Activated gamma-delta T cell treated with Interleukin-2 at 50 U/mL for 16 hours (primary cell): ENCODE measurements around the gene NEURL1.
A peak's percentile ranks its signal among the peaks of the same experiment; 100 is the strongest.

Experiments used
- DNase-seq: peaks from one replicate; pipeline ENCODE4 v3.0.0-alpha.2; 2020

NEURL1 gene

DNA sequence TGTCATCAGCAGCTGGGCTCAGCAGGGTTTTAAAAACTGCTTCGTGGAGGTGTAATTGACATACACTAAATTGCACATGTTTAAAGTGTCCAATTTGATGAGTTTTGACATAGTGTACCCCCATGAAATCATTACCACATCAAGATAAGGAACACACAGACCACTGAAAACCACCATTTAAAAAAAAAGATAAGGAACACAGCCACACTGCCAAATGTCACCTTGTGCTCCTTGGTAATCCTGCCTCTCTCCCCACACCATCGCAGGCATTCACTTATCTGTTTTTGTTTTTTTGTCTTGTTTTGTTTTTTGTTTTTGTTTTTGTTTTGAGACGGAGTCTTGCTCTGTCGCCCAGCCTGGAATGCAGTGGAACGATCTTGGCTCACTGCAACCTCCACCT, 75.0 kb downstream of the NEURL1 start:
- no peak for DNase-seq

DNA sequence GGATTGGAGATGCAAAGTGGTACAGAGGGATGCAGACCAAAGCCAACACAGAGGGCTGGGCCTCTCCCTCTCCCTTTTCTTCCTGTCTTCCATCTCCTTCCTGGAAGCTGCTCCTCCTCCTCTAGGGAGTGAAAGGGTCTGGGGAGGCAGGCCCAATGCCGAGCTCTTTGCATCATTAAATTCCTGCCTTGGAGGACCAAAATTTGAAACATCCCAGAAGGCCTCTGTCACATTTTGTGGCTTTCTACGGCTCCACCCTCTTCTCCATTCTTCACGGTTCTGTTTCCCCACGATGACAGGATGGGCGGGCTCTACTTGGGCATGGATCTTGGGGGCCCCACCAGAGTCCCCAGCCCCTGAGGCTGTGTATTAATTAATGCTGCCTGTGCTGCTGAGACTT, 76.4 kb downstream of the NEURL1 start:
- no peak for DNase-seq

DNA sequence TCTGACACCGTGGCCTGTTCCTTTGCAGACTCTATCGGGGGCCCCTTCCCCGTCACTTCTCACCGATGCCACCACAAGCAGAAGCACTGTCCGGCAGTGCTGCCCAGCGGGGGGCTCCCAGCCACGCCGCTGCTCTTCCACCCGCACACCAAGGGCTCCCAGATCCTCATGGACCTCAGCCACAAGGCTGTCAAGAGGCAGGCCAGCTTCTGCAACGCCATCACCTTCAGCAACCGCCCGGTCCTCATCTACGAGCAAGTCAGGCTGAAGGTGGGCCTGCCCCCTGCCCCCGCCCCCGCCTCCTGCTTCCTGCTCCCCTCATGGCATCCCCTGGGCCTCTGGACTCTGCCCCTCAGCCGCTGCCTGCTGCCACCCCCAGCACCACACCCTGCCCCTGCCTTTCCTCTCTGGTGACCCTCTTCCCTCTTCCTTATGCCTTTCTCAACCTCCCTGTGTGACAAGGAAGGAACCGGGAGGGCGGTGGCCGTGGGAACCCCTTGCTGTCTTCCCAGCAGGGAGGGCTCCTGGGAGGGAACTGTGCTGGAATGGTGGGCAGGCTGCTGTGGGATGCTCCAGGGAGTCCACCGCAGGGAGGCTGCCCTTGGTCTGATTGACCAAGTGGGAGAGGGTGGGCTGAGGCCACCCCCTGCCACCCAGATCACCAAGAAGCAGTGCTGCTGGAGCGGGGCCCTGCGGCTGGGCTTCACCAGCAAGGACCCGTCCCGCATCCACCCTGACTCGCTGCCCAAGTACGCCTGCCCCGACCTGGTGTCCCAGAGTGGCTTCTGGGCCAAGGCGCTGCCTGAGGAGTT, 77.5 kb downstream of the NEURL1 start:
- DNase-seq: no peak

DNA sequence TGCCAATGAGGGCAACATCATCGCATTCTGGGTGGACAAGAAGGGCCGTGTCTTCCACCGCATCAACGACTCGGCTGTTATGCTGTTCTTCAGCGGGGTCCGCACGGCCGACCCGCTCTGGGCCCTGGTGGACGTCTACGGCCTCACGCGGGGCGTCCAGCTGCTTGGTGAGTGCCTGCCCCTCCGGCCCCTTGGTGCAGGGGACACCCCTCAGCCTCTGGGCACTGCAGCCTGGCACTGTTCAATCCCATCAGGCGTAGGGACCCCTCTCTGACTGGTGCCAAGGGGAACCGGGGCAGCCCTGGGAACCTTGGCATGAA, 78.1 kb downstream of the NEURL1 start:
- no peak for DNase-seq

DNA sequence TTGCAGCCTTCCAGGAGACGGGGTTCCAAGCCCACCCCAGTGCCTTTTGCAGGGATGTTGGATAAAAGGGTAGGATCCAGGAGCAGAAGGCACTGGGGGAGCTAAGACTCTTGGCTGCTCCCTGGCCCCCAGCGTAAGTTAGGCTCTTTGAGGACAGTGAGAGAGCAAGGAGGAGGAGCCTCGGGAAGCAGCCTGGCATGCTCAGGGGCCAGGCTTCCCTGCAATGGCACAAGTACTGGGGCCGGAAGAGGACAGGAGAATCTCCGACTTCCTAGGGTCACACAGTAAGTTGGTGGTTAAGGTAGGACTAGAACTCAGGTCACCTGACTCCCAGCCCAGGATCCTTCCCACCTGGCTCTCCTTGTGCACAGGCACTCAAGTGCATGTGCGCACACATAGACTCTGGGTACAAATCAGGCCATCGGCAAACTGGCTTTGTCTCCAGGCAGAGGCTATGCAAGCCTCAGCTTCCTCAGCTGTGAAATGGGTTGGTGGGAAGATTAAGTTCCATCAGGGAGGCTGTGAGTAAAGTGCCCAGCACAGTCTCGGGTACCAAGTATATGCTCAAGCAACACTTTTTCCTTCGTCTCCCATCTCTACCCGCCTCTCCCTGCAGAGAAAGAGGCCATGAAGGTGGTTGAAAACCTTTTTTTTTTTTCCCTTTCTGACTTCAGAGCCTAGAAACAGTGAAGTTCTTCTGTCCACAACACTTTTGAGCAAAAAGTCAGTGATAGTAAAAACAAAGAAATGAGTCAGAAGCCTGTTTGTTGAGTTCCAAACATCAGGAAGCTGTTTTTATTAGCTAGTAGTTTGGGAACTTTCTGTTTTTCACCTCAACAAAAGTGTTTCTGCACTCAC, 79.1 kb downstream of the NEURL1 start:
- no peak for DNase-seq

DNA sequence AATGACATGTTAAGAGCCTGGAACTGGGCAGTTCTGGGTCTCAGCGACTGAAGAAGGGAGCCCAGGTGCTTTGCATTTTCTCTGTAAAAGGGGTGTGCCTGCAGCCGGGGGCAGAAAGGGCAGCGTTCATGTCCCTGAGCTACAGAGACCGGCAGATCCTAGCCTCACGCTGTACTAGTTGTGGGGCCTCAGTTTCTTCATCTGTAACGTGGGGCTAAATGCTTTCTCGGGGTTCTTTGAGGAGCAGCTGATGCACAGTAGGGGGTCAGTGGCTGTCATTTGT, 79.6 kb downstream of the NEURL1 start:
- DNase-seq: no peak

DNA sequence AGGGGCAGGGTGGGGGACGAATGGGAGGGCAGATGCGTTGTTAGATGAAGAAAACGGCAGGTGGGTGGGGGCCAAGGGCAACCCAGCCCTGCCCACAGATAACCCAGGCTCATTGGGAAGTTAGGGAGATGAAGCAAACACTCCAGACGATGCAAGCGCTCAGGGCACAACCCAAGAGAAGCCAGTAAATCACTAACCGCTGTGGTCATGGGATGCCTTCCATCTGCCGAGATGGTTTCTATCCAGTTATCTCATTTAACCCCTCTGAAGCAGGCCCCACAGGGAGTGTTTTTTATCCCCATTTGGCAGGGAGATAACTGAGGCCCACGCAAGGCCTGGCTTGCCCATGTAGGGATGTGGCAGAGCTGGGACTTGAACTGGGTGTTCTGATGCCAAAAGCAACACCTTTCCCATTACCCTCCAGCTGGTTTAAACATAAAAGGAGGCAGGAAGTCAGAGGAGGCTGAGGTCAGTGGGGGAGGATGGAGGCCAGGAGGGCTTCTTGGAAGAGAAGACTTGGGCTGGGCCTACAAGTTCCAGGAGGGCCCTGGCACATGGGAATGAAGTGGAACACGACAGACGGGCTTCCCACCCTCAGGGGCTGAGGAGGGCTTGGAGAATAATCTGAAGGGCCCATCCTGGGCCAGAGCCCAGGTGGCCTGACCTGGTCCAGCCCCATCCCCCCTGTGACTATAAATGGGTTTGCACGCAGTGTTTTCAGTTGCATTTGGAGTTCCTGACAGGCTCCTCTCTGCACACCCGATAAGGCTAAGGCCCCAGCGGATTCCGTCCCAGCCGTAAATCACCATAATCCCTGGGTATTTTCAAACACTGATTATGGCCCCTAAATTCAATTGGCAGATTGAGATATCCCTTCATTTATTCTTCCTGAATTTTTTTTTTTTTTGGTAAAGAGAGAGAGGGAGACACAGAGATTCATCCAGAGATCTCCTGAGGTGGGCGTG, 80.9 kb downstream of the NEURL1 start:
- DNase-seq: no peak

DNA sequence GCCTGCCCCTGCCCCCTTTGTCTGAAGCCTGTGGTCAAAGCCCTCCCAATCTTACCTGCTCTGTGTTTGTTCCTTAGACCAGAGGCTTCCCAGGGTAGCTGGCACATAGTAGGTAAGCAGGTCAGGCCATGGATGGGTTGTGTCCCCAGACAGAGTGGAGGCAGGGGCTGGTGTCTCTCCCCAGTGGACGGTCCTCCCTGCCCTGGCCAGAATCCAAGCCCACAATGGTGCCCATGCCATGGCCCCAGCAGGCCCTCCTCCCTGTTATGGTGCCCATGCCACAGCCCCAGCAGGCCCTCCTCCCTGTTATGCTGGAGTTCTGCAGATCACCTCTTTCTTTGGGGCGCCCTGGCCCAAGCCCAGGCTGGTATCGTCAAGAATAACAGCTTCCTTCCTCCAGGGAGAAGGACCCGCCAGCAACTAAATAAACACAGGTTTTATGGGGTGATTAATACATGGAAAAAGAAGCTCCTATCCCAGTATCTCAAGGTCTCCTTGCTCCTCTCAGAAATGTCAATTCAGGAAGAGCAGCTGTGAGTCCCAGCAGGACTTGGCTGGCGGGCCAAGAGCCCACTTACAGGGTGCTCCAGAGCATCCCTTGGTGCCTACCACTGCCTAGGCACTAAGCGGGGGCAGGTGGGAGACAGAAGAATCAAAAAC, 82.0 kb downstream of the NEURL1 start:
- no peak for DNase-seq

DNA sequence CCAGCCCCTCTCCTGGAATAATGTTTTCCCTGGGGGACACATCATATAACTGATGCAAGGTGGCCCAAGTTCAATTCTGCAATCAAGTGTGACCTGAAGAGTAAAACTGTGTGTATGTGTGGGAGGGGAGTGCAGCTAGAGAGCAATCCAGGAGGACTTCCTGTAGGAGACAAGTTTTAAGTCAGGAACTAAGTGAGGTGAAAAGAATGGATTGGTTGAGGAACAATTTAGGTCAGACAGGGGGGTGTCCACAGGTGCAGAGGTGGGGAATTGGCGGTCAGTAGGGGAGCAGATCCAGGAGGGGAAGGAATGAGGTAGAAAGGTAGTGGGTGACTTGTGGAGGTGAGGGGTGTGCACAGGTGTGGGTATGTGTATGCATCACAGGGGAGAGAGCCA, 82.6 kb downstream of the NEURL1 start:
- no peak for DNase-seq

DNA sequence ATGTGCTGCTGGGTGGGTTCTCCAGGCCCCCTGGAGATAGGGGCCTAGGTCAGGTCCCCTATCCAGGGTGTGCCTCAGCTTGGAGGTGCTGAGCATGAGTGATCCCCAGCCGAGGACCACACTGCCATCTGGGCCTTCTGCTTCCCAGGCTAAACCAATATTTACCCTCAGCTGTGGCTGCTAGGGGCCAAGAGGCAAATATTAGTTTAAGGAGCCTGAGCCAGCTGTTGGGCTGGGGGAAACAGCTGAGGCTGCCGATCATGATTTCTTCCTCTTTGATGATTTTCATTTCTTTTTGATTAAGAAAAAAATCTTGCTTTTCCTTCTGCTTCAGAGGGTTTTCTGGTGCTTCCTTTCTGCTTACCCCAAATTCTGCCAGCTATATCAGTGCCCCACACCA, 83.4 kb downstream of the NEURL1 start:
- no peak for DNase-seq

DNA sequence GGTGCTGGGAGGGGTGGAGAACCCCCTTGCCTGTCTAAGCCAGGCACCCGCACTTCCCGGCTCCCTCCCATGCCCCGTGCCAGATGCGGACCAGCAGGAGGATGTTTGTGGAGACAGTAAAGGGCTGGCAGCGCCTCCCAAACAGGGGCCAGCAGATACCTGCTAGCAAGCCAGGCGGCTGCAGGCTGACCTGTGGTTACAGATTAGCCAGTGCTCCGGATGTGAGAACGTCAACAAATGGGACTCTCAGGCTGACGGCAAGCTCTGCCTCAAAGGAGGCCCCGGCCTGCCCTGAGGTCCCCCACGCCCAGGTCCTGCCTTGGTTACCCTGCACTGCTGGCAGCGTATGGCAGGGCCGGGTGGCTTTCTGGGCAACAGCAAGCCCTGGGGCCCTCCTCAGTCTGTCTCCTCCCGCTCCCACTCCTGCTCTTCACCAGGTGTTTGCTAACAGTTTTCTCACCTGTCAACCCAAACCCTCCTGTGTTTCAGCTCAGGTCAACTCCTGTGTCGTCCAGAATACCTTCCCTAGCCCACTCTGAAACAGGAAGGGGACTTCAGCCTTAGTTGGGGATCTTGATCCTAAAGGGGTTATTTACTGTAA, 85.4 kb downstream of the NEURL1 start:
- DNase-seq: no peak

DNA sequence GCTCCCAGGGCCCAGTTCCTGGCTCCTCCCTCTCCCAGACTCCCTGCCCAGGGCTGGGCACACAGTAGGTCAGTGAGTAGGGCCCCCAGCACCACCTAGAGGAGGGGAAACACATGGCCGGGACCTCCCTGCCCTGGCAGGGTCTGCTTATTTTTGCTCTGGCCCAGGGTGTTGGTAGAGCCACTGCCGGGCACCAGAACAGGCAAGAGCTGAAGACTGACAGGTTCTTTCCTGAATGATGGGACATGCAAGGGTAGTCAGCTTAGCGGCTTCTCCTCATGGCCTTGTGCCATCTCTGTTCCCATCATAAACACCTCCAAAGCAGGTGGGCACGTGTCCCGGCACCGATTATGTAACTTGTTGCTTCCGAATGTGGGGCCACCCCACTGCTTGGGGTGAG, 86.5 kb downstream of the NEURL1 start:
- no peak for DNase-seq

DNA sequence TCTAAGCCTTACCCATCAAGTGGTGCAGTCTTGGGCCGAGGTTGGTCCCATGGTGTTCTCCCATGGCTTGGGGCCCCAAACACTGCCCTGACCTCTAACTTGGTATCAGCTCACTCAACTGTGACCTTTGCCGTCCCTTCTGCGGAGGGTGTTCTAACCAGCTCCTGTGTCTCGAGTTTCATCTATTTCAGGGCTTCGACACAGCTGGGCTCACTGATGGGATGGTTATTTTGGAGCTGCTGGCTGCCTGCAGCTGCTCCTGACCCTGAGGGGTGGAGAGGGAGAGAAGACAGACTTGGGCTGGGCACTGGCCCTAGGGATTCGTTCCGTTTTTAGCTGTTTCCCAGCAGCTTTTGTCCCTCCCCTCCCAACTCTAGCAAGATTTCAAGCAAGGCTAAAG, 86.9 kb downstream of the NEURL1 start:
- no peak for DNase-seq

DNA sequence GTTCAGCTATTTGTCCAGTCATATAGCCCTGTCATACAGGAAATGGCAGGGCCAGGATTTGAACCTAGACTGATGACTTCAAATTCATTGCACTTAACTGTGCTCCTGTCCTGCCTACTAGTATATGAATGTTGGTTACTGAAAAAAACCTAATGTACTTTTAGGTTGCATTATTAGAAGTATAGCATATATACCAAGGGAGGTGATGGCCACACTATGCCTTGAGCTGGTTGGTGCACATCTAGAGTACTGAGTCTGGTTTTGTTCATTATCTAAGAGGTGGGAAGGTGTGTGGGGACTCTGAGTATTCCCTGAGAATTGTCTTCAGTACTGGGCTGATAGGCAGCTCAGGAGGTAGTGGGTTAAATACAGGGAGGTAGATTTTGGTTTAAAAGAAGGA, 88.0 kb downstream of the NEURL1 start:
- DNase-seq: no peak

DNA sequence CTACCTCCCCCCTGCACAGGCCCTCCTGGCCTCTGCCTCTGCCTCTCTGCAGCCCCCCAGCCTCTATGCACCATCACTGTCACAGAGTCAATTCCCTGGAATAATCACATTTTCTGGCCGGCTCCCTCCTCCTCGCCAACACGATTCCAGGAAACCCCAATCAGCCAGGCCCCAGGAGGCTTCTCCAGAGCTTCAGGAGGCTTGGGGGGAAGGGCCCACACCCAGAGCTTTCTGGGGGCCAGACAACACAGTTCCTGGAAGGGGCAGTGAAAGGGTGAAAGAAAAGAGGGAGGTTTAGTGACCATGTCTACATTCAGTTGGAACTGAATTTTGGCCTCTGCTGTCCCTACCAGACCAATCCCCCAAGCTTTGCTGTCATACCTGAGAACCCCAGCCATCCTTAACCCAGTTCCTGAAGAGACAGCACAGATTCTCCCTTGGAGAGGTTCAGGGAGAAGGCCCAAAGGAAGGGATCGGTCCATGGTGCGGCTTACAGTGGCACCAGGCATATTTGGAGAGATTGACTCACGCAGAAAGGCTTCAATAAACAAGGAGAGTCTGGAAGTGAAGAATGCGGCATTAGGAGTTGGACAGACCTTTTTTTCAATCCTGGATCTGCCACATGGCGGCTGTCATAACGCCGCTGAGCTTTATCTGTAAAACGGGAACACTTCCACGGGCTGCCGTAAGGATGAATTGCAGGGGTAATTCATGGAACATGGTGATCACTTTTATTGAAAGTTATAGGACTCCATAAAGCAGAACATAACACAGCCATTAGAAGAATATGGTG, 89.0 kb downstream of the NEURL1 start:
- no peak for DNase-seq

DNA sequence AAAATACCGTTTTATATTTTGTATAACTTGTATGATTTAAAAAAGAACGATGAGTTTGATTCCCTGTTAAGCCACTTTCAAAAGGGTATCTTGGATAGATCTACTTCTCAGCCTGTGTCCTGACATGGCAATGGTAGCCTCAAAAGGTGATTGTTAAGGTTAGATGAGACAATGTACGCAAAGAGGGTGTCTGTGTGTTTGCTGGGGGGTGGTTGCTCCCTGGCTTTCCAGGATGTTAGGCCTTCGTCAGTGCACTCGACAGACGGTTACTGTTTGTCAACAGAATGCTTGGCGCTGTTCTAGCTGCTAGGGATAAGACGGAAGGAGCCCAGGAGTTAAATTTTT, 90.3 kb downstream of the NEURL1 start:
- no peak for DNase-seq

DNA sequence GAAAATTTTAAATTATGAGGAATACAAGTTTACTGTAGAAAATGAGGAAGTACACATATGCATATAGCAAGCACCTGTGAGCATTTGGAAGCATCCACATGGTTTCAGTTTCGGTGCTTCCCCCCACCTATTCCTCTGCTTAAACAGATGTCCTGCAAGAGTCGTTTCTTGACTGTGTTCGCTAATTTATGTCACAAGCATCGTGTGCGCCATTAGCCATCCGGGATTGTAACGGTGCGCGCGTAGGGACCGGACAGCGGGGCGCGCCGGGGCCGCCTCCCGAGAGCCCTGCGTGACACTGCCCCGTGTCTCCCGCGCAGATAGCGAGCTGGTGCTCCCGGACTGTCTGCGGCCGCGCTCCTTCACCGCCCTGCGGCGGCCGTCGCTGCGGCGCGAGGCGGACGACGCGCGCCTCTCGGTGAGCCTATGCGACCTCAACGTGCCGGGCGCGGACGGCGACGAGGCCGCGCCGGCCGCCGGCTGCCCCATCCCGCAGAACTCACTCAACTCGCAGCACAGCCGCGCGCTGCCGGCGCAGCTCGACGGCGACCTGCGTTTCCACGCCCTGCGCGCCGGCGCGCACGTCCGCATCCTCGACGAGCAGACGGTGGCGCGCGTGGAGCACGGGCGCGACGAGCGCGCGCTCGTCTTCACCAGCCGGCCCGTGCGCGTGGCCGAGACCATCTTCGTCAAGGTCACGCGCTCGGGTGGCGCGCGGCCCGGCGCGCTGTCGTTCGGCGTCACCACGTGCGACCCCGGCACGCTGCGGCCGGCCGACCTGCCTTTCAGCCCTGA, 90.9 kb downstream of the NEURL1 start:
- DNase-seq: peak; percentile 57

DNA sequence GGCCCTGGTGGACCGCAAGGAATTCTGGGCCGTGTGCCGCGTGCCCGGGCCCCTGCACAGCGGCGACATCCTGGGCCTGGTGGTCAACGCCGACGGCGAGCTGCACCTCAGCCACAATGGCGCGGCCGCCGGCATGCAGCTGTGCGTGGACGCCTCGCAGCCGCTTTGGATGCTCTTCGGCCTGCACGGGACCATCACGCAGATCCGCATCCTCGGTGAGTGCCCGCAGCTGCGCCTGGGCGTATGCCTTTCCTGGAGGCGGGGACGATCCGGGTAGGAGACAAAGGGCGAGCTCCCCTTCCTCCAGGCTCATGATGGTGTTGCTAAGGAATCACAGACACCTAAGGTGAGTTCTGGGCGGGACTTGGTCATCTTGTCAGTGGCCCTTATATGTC, 91.5 kb downstream of the NEURL1 start:
- no peak for DNase-seq

DNA sequence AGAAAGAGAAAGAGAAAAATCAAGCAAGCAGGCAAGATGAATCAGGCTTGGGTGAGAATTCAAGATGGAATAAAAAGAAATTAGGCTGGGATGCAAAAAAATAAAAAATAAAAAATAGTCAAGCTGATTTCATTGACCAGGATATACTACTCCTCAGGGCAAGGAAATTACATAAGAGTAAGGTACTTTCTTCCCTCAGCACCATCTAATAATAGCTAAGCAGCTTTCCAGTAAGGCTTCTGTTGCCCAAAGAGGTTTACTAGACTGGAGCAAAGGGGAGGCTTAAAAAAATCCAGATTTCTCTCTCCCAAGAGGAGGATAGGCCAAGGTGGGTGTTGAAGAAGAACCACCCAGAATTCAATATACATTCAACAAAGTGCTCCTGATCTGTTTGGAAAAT, 93.6 kb downstream of the NEURL1 start:
- DNase-seq: no peak

DNA sequence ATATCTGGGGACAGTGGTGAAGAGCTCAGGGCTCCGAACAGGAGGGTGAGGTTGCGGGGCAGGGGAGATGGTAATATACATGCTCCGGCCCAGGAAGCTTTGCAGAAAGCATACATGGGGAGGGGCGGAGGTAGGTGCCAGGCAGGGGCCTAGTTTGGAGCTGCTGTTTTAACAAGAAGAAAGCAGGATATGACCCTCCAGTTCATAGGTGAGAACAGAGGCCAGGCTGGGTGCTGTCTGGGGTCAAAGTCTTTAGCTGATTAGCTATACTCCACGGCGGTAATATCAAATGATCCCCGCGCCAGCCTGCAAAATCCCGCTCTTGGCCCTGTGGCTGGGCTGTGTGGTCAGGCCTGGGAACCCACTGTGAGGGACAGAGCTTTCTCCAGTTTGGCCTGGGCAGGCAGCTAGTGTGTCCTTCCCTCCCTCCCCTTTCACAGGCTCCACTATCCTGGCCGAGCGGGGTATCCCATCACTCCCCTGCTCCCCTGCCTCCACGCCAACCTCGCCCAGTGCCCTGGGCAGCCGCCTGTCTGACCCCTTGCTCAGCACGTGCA, 95.6 kb downstream of the NEURL1 start:
- no peak for DNase-seq

DNA sequence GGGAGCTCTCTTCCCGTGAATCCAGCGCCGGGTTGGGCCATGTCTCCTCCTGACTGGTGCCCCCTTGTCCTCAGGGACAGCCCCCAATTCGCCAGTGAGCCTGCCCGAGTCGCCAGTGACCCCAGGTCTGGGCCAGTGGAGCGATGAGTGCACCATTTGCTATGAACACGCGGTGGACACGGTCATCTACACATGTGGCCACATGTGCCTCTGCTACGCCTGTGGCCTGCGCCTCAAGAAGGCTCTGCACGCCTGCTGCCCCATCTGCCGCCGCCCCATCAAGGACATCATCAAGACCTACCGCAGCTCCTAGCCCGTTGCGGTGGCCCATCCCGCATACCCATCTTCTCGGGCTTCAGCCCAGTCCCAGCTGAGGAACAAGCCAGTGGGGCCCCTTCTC, 96.6 kb downstream of the NEURL1 start:
- no peak for DNase-seq
